Measurements from ENCODE around the gene NOC2L.

DNA sequence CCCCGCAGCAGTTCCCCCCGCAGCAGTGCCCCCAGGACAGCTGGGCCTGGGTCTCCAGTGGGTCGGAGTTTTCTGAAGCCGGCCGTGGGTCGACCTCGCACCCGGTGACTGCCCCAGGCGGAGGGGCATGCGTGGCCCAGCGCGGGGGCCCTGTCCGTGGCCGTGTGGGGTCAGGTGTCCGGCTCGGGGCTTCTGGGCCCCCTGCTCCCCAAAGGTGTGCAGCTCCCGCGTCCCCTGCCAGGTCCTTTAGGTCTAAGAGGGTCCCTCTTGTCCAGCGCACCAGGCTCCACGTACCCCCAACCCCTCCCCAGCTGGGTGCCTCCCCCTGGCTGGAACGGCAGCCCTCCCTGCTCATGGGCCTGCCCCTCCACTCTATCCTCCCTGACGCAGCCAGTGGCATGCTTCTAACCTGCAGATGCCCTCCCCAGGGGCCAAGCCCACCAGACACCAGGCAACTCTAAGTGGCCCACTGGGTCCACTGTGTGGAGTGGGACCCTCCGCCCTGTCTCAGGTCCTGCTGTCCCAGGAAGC, 46.8 kb upstream of the NOC2L start:
- TF ChIP-seq, protein P1, sequence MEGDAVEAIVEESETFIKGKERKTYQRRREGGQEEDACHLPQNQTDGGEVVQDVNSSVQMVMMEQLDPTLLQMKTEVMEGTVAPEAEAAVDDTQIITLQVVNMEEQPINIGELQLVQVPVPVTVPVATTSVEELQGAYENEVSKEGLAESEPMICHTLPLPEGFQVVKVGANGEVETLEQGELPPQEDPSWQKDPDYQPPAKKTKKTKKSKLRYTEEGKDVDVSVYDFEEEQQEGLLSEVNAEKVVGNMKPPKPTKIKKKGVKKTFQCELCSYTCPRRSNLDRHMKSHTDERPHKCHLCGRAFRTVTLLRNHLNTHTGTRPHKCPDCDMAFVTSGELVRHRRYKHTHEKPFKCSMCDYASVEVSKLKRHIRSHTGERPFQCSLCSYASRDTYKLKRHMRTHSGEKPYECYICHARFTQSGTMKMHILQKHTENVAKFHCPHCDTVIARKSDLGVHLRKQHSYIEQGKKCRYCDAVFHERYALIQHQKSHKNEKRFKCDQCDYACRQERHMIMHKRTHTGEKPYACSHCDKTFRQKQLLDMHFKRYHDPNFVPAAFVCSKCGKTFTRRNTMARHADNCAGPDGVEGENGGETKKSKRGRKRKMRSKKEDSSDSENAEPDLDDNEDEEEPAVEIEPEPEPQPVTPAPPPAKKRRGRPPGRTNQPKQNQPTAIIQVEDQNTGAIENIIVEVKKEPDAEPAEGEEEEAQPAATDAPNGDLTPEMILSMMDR (IDR thresholded peaks at IDR 0.05): no peak
- TF ChIP-seq EP300 (IDR thresholded peaks at IDR 0.05): no peak
- TF ChIP-seq POLR2A (IDR thresholded peaks at IDR 0.05): no peak
